Activated CD8-positive, alpha-beta memory T cell treated with anti-CD3 and anti-CD28 coated beads, Interleukin-2, amount 50 U/mL, for 1 hour (primary cell): ENCODE results near the gene MGAT5.

Experiments
- DNase-seq: peaks from one replicate; pipeline ENCODE4 v3.0.0-alpha.2; 2020; ENCODE audit errors: extremely low read depth

Gene MGAT5

DNA sequence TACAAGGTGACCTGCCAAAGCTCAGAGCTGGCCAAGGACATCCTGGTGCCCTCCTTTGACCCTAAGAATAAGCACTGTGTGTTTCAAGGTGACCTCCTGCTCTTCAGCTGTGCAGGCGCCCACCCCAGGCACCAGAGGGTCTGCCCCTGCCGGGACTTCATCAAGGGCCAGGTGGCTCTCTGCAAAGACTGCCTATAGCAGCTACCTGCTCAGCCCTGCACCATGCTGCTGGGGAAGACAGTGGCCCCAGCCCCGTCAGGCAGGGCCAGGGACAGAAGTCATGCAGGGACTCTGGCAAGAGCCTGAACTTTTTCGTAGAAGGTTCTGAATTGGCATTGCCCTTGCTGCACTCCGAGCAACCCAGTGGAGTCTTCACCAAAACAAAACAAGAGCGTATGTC, 194.8 kb downstream of the MGAT5 start:
- no peak for DNase-seq

- DNase-seq, result no peak
Observed at GRCh38 chr2:134449157-134449556, 195.3 kb downstream of the MGAT5 start.

- no peak for DNase-seq
Observed at GRCh38 chr2:134449751-134450513, 196.1 kb downstream of the MGAT5 start.

DNA sequence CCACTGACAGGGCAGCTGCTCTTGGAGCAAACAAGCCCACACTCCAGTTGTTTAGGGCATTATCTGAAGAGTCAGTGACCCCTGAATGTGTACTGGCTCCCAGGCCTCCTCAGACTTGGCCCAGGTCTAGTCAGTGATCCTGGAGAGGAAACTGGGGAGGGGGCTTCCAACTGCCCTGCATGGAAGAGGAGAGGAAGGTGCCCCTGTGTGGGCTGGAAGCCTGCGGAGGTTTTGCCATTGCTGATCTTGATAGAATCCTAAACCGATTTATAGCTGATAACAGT, 197.4 kb downstream of the MGAT5 start:
- no peak for DNase-seq

DNA sequence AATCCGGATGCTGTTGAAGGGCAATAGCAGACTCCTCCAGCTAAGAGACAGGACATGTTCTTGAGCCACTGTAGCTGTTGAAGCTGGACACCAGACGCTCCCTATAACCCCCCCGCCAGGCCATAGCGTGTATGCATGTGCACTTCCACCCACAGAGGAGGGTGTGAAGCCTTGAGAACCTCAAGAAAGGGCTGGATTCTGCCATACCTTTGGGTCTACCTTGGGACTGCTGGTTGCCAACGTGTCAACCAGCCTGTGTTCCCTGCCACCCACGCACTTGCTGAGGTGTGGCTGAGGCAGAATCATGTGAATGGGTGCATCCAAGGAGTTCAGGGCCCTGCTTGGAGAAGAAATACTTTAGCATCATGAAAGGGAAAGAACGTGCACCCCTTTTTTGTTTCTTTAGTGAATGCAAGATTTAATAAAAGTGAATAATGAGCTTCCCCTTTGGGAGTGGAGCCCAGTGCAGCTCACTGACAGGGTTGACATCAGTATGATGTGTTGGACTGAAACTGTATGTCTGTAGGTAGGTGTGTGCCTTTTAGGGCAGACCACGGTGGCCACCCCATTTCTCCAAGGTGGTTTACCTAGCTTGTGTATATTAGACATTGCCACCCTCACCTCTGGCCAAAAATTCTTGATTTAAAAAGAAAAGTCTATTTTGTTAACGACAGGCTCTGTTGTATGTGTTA, 198.3 kb downstream of the MGAT5 start:
- no peak for DNase-seq

DNA sequence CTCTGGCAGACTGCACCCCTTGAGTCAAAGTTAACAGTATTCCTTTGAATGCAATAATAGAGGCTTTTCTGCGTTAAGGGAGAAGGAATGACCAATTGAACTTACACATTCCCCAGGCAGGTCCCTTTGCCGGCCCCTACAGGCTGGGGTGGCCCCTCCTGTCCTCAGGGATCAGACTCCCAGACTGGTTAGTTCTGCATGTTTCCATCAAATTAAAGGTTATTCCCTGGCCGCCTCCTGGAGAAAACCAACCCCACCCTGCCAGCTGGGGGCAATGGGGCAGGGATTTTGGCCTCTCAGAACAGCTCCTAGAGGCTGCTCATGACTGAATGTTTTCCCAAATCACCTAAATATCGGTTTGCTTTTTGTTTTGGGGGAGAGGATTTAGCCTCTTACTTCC, 199.6 kb downstream of the MGAT5 start:
- no peak for DNase-seq

- no peak for DNase-seq
Observed at GRCh38 chr2:134453973-134454372, 200.1 kb downstream of the MGAT5 start.

DNA sequence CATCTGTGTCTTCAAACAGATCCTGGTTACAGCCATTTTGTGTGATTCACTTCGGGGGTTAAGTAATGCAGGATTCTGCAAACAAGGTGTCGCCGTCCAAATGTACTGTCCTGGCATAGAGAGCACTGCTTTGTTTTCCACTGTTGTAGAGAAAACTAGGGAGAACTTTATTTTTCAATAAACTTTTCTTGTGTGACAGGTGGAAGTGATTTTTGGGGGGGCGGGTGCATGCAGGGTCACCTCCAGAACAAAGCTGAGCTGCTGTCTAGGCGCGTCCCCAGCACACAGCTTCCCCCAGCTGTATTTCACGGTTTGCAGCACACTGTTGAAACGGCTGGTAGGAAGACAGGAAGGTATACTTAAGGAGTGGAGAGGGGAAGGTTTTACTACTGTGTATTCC, 200.6 kb downstream of the MGAT5 start:
- no peak for DNase-seq

GRCh38 chr2:134454931-134455330, 201.1 kb downstream of the MGAT5 start:
- no peak for DNase-seq

GRCh38 chr2:134455426-134455825, 201.6 kb downstream of the MGAT5 start:
- no peak for DNase-seq

DNA sequence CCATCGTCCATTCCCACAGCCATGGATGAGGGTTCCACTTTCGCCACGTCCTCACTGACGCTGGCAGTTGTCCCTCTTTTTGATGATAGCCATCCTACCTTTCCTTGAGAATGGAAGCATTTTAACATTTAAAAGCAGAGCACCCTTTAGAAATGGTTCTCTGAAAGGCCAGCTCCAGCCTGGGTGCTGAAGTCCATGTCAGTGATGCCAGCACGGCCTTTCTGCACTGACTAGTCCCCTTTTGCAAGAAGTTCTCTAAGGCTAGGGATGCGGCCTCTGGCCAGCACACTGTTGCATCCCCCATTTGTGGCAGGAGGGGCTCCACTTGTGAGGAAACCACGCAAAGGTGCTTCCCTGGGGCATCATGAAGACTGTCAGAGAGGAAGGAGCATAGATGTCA, 203.5 kb downstream of the MGAT5 start:
- DNase-seq, result no peak

DNA sequence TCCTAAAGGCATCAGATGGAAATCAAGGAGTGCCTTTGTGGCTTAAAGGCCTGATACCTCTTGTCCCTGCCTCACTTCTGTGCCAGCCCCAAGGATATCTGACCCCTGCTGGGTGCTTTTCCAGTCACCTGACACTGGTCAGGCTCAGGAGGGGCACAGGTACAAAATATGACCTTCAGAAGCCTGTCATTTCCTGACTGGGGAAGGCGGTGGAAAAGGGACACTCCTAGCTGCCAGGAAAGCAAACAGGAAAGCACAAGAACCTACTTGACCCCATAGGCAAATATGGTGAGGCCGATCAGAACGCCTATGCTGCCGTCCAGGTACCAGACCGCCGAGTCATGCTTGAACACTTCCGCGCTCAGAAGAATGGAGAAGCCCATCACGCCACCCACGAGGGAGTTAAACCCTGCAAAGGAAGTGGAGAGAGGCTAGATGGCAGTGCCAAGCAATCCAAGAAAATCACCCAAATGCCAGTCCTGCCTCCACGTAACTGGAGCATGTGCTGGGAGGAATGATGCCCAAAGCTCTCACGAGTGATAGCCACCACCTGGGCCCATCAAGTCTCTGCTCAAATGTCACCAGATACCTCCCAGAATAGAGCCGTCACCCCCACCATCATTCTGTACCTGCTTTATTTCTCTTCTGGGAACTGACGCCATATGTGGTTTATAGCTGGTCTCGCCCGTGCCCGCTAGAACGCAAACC, 204.0 kb downstream of the MGAT5 start:
- no peak for DNase-seq

DNA sequence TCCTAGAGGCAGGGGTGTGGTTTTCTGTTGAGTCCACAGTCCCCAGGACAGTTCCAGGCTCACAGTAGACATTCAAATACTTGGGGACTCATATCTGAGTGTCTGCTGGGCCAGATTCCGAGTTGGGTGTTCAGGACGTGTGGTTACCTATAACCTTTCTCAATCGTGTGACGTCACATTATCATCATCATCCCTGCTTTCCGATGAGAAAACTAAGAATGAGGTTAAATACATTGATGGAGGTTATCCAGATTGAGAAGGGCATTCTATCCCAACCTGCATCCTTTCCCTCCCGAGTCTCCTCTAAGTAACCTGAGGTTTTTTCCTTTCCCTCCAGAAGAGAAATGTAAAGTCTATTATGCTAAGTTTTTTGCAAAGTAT, 204.6 kb downstream of the MGAT5 start:
- no peak for DNase-seq

DNA sequence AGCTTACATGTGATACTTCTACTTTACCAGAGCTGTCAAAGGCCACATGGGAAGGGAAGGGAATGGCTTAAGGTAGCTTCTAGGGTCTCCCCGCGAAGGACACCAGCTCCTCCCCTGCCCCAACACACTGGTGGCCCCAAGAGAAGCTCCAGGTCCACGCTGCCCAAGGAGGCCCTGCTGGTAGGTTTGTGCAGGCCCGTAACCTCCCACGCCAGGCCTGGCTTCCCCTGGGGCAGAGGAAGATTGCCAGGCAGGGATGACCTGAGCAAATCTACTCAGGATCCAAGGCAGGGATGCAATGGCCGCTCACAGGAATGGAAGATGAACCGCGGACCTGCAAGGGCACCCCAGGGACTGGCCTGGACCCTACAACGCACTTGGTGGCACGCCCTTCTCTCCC, 205.1 kb downstream of the MGAT5 start:
- DNase-seq, result no peak

DNA sequence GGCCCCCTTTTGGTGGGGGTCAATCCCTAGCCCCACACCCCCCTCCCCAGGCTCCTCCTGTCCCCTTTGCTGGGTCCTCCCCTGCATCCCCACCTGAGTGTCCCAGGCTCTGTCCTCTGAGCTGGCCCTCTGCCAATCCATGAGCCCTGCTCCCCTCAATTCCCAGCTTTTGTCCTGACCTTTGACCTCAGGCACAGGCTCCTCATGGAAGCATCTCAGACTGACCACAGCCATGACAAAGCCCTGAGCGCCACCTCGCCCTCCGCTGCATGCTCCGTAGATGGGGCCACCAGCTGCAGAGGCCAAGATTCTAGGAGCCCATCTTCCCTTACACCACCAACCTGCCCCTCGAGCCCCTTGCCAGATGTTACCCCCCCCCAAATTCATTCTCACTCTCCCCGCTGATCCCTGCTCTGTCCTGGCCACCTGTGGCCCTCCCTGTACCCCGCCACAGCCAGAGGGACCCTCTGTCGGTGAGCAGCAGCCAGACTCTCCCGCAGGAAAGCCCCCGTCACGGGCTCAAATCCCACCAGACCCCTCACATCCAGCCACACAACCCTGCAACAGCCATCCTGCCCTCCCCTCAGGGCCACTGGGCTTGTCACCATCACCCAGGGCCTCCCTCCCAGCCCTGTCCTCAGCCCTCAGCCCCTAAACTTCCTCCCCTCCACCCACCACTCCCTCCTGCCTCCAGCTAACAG, 206.0 kb downstream of the MGAT5 start:
- DNase-seq, result no peak

DNA sequence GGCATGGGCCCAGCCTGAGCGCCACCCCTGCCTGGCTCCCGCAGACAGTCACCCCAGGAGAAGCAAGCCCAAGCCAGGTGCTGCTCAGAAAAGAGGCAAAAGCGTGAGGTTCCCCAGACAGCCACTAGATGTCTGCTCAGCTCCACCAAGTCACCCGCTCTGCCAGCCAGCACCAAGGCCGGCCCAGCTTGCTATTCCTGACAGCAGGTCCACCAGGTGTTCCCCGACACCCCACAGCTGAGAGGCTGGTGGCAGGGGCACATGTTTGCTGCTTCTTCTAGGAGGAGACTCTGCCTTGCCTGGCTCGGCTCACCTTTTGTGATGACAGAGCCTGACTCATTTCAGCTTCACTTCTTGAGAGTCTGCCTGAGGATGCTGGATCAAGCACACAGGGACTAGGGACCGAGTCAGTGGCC, 206.7 kb downstream of the MGAT5 start:
- no peak for DNase-seq

GRCh38 chr2:134461511-134461910, 207.6 kb downstream of the MGAT5 start:
- DNase-seq, result no peak

DNA sequence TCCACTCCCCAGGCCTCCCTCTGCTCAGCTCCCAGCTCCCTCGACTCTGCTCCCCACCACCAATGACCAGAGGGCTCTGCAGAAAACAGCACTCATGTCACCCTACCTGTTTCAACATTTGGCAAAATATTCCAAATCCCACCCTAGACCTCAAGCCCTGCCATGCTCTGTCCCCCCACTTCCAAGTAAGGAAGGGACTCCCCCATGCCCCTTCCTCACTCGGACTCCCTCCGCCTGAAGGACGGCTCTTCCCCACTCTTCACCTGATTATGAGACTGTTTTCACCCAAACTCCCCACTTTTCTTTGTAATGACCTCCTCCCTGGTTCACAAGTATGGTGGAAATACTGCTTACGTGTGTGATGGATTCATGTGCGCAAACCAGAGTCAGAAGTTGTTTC, 208.4 kb downstream of the MGAT5 start:
- DNase-seq, result no peak

- DNase-seq, result no peak
Observed at GRCh38 chr2:134462791-134463698, 209.2 kb downstream of the MGAT5 start.

GRCh38 chr2:134463699-134464022, 209.8 kb downstream of the MGAT5 start:
- no peak for DNase-seq

GRCh38 chr2:134465228-134466105, 211.6 kb downstream of the MGAT5 start:
- no peak for DNase-seq
